Stimulated activated CD4-positive, alpha-beta T cell treated with anti-CD3 and anti-CD28 coated beads, Interleukin-1b, Interleukin-23, amount 100 ng/mL, for 1 hour (primary cell): ENCODE data around the gene CHMP2A.
"Not testable (repeated sequence)": the region's sequence is repeated elsewhere in the genome, so short reads cannot be mapped to it uniquely, and the experiment has no call there.

Experiments used
- DNase-seq, 2 donors: peaks; one replicate each; pipeline ENCODE4 v3.0.0-alpha.2; 2020; ENCODE audit warnings: low read depth in 2 of 2

Gene CHMP2A

DNA sequence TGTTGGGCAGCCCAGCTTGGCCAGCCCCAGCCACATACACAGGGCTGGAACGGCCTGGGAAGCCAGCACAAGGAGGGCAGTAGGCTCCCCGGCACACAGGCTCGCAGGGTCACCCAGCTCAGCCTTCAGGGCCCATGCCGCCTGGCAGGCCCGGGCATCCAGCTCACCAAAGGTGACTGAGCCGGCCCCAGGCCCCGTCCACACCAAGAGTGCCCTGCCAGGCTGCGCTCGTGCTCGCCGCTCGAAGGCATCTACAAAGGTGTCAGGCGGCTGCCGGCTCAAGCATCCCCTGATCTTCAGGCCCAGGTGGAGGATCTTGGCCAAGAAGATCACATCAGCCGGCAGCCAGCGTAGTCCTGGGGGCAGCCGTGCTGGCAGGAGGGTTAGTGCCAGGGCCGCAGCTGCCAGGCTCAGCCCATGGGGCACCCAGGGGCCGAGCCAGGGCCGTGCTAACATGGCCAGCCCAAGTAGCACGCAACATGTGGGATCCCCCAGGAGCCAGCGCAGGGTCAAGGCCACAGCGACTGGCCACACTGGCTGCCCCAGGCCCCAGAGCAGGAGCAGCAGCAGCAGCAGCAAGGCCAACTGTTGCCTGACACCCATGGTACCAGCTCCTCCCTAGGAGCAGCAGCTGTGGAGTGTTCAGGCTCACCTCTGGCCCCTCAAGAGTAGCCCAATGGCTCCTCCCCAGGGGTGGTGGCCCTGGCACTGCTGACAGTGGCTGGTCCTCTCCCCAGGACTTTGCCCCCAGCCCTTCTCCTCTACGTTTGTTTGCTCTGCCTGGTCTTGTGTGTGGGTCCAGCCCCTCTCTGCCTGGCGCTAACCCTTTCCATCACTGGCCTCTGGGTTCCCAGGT, 43.3 kb downstream of the CHMP2A start, which contains the start of gene SLC27A5:
TSS of gene SLC27A5 (minus strand) at position 640 of the 856 bp plus-strand sequence. CDS start at position 603, 37 bp downstream.
- no peak for DNase-seq

GRCh38 chr19:58510084-58510862, 44.6 kb downstream of the CHMP2A start:
- no peak for DNase-seq

DNA sequence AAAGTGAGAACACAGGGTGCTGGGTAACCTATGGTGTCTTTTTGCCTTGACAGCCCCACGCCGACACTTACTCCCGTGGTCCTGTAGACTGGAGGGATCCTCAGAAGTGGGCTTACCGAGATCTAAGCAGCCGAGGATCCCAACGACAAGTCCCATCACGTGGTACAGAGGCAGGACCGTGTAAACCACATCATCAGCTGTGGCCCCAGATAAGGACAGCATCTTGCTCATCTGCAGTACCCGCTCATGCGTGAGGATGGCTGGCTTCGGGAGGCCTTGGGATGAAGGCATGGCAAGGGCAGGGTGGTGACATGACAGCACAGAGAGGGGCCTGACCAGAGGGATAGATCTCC, 45.2 kb downstream of the CHMP2A start:
- DNase-seq, result no peak

DNA sequence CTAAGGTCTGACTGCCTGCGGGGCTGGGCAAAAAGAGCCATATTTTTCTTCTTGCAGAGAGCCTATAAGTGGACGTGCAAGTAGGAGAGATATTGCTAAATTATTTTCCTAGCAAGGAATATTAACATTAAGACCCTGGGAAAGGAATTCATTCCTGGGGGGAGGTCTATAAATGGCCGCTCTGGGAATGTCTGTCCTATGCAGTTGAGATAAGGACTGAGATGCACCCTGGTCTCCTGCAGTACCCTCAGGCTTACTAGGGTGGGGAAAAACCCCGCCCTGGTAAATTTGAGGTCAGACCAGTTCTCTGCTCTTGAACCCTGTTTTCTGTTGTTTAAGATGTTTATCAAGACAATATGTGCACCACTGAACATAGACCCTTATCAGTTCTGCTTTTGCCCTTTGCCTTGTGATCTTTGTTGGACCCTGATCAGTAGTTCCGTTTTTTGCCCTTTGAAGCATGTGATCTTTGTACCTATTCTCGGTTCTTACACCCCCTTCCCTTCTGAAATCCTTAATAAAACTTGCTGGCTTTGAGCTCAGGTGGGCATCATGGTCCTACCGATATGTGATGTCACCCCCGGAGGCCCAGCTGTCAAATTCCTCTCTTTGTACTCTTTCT, 47.2 kb downstream of the CHMP2A start:
- DNase-seq, result not testable (repeated sequence)
